ENCODE measurements around the gene GNAT3.

GNAT3 gene

DNA sequence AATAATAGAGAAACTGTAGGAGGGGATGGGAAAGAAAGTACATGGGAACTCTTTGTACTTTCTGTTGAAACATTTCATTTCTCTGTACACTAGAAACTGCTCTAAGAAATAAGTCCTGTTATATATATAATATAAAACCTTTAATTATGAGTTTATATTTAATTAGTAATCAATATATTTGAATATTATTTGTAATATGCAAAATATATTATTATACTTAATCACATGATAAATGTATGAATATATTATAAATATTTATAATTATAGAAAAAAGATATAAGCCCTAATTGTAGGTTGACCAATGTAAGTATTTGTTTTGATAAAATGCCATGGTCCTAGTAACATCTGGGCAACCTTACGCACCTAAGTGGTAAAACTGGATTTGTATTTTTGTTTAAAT, 51.0 kb downstream of the GNAT3 start:
- DNase-seq: no peak

DNA sequence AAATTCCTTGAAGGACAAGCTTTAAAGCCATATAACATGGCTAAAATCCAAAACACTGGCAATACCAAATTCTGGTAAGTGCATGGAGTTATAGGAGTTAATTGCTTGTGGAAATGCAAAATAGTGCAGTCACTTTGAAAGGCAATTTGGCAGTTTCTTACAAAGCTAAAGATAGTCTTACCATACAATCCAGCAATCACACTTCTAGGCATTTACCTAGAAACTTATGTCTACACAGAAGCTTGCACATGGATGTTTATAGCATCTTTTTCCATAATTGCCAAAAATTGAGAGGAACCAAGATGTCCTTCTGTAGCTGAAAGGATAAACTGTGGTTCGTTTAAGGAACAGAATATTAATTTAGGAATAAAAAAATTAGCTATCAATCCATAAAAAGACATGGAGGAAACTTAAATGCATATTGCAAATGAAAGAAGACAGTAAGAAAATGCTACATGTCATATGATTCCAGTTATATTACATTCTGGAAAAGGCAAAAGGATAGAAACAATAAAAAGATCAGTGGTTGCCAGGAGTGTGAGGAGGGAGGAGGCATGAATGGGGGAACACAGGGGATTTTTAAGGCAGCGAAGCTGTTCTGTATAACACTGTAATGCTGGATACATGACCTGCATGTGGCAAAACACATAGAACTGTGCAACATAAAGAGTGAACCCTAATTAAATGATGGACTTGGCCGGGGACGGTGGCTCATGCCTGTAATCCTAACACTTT, 51.9 kb downstream of the GNAT3 start:
- no peak for DNase-seq

DNA sequence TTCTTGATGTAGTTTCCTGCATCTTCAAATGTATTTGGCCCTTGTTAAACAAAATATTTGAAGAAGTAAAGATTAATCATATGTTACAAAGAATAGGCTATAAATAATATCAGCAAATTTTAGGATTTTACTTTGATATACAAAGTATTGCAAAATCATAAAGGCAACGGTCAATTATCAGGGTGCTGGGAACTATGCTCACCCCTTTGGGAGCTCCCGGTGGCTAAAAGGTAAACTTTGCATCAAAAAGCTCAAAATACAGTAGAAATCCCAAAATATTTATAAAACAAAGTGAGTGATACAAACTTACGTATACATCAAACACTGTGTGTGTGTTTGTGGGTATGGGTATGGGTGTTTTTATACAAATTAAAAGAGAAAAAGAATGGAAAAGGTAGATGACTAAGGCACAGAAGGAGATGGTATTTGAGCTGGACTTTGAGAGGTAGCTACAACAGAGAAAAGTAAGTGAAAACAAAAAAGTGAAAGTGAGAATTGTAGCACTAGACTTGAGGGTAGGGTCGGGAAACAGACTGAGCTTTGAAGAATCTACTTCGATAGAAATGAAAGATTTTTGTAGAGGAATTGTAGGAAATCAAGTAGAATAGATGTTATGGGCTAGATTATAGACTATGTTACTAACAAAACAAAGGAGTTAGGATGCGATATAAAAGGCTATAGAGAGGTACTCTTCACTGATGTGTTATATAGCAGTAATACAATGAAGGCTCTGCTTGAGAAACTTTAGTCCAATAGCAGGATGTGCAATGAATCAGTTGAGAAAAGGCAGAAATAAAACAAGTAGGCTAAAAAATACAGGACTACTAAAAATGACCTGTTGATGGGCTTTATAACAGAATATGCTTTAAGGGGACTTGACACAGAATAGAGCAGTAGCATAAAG, 52.8 kb downstream of the GNAT3 start:
- DNase-seq: no peak

DNA sequence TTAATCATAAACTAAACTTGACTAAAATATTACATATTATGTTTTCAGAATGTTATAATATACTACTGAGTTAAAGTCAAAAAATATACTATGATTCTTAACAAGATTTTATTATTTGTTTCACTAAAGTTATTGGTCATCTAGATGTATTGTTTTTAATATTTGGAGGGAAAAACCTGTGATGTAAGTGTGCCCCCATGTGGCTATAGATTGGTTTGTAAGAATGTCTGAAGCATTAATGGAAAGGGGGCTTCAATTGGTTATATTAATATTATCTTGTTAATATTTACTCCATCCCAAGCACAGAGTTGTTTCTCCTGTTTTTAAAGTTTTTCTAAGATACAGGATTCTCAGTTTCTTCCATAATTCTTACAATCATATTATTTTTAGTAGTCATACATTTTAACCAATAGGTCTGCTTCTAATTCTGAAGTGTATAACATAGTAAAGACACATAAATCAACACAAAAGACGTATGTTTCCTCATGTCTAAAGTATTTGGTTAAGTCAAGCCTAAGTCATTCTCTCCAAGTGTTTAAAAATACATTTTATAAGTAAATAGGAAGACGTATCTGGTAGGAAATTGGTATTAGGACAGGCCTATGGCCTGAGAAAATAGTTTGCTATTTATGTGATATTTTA, 58.0 kb downstream of the GNAT3 start:
- DNase-seq: no peak

DNA sequence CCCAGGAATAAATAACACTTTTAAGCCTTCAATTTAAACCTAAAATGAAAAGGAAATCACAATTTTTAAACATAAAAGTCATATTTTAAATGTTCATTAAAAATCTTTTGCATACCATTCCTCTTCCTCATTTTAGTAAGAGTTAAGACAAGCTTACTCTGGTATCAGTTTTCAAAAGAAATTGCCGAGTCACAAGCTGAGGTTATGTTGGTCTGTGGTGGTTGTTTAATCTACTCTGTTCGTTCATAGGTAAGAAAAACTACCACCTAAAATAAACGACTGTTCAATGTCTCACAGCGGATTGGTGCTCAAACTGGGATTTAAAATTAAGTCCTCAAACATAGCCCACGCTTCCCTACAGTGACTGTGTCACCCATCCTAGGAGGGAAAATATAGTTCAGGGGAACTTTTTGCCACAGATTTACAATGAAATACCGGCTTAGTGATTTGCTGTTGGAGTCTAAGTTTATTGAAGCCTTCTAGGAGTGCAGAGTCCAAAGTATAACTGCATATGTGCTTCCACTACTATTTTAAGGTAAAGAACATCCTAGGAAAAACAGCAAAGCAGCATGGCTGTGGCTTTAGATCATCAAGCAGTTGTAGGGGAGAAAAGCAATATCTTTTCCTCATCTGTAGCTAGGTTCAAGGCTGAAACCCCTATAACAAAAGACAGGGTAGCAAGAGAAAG, 61.1 kb downstream of the GNAT3 start:
- no peak for DNase-seq

DNA sequence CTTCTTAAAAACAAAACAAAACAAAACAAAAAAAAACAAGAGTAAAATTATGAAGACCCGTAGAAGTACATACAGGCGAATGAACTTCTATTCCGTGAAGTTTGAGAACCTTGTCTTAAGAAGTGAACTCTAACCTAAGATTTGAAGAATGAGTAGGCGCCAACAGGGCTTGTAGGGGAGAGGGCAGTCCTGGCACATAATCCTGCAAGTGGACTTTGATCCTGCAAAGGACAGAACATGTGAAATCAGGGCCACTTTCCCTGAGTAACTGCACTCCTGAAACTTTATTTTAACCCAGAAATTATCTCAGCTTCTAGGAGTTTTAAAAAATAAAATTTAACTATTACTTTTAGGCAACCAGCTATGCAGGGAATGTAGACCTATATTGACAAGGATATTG, 62.0 kb downstream of the GNAT3 start:
- no peak for DNase-seq

DNA sequence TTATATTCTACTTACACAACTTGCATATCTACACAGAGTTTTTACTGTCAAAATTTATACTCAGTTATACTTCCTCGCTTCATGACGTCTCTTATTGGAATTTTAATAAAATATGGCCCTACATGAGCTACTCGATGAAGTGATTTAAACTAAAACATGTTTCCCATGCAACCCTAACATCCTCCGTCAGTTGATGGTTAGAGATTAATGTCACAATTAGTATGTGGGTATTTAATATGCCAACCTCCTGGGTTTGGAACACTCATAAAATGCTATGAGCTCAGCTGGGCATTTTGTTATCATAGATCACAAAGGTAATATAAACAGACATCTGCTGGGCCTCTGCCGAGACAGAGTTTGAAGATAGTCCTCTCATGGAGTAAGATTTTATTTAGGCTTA, 66.5 kb downstream of the GNAT3 start:
- no peak for DNase-seq

DNA sequence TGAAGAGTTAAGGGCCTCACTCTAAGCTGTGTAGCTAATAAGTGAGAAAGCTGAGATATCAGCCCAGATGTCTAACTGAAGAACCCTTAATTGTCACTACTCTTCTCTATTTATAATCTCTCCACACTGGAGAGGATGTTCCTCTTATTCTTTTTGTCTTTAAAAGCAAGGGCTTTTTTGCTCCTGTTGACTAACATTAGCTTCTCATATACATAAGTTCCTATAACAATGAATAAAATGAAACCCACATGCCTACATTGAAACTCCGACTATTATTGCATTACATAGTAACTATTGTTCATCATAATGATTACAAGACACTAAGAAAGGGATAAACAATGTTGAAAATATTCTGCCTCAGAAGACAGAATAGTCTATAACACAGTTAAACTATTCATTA, 67.1 kb downstream of the GNAT3 start:
- no peak for DNase-seq

DNA sequence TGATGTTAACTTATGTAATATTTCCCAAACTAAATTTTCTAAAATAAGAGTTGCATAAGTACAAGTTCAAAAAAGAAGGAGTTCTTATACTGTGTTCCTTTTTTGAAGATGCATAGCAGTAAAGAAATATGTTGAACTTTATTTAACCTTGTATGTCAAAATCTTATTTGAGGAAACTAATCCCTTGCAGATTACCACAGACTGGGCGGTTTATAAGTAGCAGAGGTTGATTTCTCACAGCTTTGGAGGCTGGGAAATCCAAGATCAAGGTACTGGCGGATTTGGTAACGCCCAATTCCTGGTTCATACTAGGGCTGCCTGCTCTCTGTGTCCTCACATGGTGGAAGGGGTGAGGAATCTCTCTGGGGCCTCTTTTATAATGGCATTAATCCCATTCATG, 68.5 kb downstream of the GNAT3 start:
- no peak for DNase-seq

DNA sequence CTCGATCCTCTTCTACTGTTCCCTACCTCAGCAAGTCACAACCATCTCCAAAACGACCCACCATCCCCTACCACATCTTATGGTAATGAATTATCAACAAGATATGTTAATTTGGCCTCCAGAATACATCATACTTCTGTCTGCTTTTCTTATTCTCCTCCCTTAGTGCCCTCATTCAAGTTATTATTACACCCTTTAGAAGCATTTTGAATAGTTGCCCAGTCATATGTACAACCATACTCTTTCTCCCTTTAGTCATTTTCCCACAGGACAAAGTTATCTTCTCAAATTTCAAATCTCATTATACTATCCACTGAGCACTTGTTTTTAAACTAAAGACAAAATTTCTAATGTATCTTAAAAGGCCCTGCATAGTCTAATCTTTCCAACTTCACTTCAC, 71.0 kb downstream of the GNAT3 start:
- DNase-seq: no peak

DNA sequence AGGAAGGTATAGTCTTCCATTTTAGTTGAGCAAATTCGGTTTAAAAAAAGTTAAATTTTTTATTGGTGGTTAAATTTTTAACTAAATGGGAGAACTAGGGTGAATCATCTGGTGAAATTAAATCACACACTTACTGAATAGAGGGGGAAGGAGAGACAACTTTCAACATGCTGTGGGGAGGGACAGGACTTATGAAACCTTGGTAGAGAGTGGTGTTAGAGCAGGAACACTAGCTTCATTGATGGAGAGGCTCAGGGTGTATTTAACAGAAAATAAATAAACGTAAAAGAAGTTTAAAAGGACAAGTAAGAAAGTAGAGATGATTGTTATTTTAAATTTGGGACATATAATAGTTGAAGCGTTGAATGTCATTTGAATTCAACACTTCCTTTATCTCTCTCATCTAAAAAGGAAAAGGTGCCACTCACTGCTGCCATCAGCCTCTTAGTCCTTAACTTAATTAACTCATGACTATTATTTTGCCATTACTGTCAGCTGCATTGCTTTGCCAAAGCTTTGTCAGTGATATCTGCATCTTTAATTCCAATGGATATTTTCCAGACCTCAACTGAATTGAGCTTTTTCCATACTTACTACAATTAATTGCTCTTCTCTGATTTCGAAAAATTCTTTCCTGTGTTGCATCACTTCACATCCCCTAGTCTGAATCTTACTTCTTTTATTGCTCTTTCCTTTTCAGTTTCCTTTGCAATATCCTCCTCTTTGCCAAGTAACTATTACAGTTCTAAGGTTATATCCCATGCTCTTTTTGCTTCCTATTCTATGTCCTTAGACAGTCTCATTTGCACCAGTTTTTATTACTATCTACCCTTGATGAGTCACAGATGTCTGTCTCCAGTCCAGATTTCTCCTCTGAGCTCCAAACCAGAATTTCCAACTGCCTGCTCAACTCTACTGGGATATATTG, 71.7 kb downstream of the GNAT3 start:
- DNase-seq: no peak

DNA sequence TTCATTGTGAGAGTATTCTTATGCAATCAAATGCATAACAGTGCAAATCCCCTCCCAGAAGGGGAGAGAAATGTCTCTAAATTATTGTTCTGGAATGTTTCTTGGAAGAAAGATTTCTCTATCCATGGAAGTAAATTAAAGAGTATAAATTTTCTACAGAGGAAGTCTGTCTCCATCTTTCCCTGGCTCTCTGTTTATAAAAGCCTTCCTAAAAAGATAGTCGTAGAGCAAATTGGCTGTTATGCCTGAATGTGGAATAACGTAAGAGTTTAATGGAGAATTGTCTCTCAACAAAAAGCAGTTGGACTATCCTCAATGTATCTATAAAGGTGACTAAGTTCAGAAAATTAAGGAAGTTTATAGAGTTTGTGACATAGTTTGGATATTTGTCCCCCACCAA, 76.3 kb downstream of the GNAT3 start:
- DNase-seq: no peak

DNA sequence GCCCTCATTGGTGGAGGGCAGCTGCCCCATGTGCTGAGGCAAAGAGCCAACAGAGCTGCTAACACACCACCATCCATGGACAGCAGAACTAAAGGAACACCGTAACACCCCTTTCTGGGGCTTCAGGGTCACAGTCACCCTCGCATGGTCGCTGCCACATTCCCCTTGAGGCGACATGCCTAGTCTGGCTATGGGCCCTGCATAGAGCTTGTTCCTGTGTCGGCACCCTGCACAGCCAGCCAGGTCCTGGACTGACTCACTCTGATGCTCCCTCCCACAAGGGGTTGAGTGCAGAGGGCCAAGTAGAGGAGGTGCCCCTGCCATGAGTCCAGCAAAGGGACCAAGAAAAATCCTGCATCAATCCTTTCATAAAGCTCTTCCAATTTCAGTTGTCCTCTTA, 77.8 kb downstream of the GNAT3 start:
- DNase-seq: no peak

DNA sequence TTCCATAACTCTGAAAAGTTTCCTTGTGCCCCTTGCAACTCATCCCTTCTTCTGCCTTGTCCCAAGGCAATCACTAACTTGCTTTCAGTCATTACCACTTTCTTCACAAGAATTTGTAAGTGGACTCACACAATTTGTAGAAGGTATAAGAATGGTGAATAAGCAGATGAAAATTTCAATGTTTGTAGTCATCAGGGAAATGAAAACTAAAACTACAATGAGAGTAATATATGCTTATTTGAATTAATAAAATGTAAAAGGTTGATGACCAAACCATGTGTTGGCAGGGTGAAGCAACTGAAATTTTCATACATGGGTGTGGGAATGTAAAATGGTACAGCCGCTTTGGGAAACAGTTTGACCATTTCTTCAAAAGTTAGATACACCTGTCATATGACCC, 79.7 kb downstream of the GNAT3 start:
- DNase-seq: no peak

DNA sequence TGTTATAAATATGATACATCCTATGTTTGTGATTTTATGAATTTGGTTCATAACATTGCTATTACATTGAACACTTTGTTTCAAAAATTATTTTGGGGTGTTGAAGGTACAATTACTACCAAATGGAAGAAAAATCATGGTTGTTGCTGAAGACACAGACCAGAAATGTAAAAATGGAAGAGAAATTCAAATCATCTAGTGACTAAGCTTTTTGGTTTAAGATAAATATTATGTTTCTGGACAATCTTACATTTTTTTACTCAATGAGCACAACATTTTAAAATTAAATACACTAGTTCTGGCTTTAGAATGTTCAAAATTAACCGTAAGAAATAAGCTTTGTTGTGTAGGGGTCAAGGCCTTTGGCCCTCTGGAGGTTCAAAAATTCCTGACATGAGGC, 82.7 kb downstream of the GNAT3 start:
- no peak for DNase-seq

DNA sequence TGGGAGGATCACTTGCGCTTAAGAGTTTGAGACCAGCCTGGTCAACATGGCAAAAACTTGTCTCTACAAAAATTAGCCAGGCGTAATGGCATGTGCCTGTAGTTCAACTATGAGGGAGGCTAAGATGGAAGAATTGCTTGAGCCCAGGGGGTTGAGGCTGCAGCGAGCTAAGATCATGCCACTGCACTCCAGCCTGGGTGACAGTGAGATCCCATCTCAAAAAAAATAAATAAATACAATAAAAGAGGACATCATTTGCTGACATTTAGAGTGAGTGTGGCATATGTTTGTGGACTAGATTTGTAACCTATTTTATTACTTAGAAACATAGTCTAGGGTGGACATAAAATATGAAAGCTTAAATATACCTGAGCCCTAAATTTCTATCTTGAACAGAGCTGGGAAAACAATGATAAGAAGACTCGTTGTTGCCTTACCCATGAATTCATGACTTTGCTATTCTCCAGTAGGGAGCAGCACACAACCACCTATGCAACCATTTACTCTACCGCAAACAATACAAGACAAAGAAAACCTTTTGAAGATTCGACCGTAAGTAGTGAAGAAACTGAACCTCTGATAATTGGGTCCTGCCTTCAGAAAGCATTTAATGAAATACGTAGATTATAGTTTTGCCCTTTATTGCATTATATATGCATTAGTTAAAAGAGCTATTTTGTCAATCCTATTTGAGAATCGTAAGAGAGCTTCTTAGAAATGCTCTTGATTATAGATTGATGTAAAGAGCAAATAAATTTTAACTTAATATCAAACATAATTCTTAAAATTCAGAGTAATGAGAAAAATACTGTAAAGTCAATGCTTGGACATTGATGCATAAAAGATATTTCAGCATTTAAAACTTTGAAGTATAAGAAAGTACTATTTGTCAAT, 83.5 kb downstream of the GNAT3 start:
- no peak for DNase-seq

DNA sequence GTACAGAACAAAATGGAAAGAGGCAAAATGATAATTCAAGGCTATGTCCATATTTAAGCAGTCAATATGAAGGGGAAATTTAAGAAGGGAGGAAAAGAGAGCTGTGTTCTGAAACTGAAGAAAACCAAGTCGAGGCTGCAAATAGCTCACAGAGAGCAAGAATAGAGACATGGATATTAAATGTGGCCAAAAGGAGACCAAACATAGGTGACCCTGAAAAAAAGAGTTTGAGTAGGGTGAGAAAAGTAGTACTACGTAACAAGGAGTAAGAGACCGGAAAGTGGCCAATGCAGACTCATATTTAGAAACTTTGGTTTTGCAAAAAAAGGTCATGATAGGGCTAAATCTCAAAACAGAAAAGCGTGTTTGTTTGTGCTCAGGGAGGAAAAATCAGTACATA, 84.6 kb downstream of the GNAT3 start:
- DNase-seq: no peak

DNA sequence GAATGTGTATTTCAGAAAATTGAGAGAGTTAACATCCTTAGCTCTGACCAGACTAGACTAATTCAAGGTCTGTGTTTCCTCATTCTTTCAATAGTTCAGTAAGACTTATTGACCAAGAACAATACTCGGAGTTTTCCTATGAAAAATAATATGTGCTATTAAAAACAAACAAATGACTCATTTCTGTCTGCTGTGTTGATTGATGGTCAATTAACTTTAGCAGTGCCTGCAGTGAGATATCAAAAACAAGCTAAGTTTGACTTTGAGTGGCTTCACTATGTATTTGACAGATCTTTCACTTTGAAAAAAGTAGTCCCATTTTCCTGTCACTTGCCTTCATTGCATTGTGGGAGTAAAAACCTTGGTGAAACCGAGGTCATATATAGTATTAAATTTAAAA, 91.0 kb downstream of the GNAT3 start:
- no peak for DNase-seq

DNA sequence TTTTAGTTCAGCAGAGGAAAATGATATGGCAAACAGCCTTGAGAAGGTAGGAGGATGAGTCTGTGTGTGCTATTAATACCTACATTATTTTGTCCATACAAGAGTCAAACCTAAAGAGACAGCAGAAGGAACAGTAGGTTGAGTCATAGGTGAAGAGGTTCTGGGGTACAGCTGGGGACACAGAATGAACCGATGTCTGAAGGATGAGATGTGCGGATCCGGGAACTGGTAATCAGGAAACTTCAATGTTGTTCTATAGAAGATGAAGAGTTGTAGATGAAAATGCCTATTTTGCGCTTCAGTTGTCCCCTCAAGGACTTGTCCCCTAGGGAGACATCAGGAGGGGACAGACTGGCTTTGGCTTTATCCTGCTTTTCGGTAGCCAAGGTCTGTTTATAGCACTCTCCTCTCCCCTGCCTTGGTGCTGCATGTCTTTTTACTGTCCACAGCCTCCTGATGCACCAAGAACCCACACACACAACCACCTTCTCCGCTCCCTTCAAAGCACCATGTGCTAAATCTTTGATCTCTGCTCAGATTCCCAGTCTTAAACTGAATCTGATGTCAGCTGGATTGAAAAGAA, 94.6 kb downstream of the GNAT3 start:
- DNase-seq: no peak

DNA sequence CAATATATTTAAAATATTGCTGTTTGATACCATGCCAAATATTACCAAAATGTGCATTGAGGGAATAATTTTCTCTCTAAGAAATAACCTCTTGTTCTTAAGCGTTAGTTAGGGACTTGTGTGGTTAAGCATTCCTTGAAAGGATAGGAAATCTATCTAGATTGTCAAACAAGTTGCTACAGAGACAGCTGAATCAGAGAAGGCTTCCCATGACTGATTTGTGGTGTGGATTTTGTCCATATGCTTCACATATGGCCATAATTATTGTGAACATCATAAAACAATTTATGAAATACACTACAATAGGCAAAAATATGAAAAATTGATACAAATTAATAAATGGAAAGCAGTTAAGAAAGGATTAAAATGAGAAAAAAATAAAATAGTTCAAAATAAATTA, 96.3 kb downstream of the GNAT3 start:
- no peak for DNase-seq

DNA sequence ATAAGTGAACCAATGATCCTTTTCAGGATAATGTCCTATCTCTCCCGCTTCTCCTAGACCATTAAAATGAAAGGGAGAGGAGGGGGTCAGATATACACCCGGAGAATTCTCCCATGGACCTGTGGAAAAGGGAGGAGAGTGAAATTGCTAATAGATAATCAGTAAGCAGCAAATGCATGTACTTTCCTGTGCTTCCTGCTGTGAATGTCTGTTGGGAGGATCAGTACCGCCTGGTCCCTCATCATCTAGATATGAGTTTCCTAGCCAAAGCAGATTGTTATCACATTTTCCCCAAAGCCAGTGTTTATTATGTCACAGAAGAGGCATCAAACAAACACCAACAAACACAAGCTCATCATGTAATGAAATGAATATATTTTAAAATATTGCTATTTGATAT, 96.8 kb downstream of the GNAT3 start:
- DNase-seq: no peak

All from stimulated activated CD4-positive, alpha-beta T cell treated with anti-CD3 and anti-CD28 coated beads, Interleukin-4, amount 100 ng/mL, for 1 hour (primary cell).